SH-SY5Y (cell line): ENCODE data around the gene RALY.

ENCODE experiments used
- GATA2 ChIP-seq: IDR thresholded peaks from 2 replicates; pipeline ENCODE4 v1.6.1; 2011; ENCODE audit warnings: mild to moderate bottlenecking, low read depth, low read length
- GATA3 ChIP-seq: IDR thresholded peaks from 2 replicates; pipeline ENCODE4 v1.6.1; 2011; ENCODE audit warnings: low read depth, mild to moderate bottlenecking, low read length, moderate library complexity

GRCh38 chr20:33954504-33954903, 39.2 kb upstream of the RALY start:
- no peak for TF ChIP-seq GATA2
- TF ChIP-seq GATA3: no peak
